Measurements from ENCODE around the gene PDE4C.

PDE4C gene

GRCh38 chr19:18198374-18198773 is 27.9 kb downstream of the PDE4C start:
- no peak for TF ChIP-seq LEF1 (IDR thresholded peaks at IDR 0.05; ENCODE audit: borderline replicate concordance)
- TF ChIP-seq BHLHE40 (IDR thresholded peaks at IDR 0.05; ENCODE audit: borderline replicate concordance), result no peak
- TF ChIP-seq SUZ12 (IDR thresholded peaks at IDR 0.05), result no peak
- no peak for TF ChIP-seq FOXA1 (IDR thresholded peaks at IDR 0.05)
- no peak for TF ChIP-seq FOXM1 (IDR thresholded peaks at IDR 0.05; ENCODE audit: borderline replicate concordance)
- no peak for TF ChIP-seq HDGF (IDR thresholded peaks at IDR 0.05; ENCODE audit: borderline replicate concordance)
- TF ChIP-seq L3MBTL2 (conservative IDR thresholded peaks at IDR 0.05), result no peak
- TF ChIP-seq, protein P1, sequence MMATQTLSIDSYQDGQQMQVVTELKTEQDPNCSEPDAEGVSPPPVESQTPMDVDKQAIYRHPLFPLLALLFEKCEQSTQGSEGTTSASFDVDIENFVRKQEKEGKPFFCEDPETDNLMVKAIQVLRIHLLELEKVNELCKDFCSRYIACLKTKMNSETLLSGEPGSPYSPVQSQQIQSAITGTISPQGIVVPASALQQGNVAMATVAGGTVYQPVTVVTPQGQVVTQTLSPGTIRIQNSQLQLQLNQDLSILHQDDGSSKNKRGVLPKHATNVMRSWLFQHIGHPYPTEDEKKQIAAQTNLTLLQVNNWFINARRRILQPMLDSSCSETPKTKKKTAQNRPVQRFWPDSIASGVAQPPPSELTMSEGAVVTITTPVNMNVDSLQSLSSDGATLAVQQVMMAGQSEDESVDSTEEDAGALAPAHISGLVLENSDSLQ (IDR thresholded peaks at IDR 0.05), result no peak
- TF ChIP-seq NFRKB (IDR thresholded peaks at IDR 0.05), result no peak
- TF ChIP-seq CTBP1 (IDR thresholded peaks at IDR 0.05; ENCODE audit: borderline replicate concordance), result no peak
- TF ChIP-seq SP1 (IDR thresholded peaks at IDR 0.05), result no peak
- TF ChIP-seq ARNT (IDR thresholded peaks at IDR 0.05), result no peak
- no peak for TF ChIP-seq TARDBP (IDR thresholded peaks at IDR 0.05)
- DNase-seq (ENCODE audit: extremely low spot score), result no peak
- ChIA-PET CTCF (interaction anchor here (1.0 kb wide), 1 partner anchor 30 kb away, joined by 3 read pairs; no protein-coding TSS in a partner anchor), POLR2A (interaction anchor here (1.4 kb wide), 1 partner anchor 131 kb away, joined by 3 read pairs; no protein-coding TSS in a partner anchor)

DNA sequence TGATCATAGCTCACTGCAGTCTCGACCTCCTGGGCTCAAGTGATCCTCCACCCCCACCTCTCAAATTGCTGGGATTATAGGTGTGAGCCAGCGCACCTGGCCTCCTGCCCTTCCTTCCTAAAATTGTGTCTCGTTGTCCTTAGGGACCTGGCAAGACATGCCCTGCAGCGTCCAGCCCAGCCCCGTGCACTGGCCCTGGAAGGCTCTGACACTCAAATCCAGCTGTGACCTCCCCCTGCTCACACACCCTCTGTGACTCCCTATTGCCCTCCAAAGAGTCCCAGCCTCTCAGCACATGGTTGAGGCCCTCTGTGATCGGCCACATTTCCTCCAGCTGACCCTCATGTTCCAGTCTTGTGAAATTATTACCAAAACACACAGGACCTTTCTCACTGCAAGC is 28.3 kb downstream of the PDE4C start:
- DNase-seq (ENCODE audit: extremely low spot score), result no peak
- POLR2A ChIA-PET, result no interaction called here
- CTCF ChIA-PET, result interaction anchor here (1.0 kb wide), 1 partner anchor 30 kb away, joined by 3 read pairs; no protein-coding TSS in a partner anchor

GRCh38 chr19:18197306-18197705 is 28.9 kb downstream of the PDE4C start:
- CTCF ChIA-PET, result no interaction called here
- TF ChIP-seq SUZ12 (IDR thresholded peaks at IDR 0.05) (no peak), FOXM1 (IDR thresholded peaks at IDR 0.05; ENCODE audit: borderline replicate concordance) (no peak), FOXK2 (IDR thresholded peaks at IDR 0.05) (no peak), BHLHE40 (IDR thresholded peaks at IDR 0.05; ENCODE audit: borderline replicate concordance) (no peak), ELF4 (IDR thresholded peaks at IDR 0.05) (no peak), ARNT (IDR thresholded peaks at IDR 0.05) (no peak), CTBP1 (IDR thresholded peaks at IDR 0.05; ENCODE audit: borderline replicate concordance) (no peak), ZNF384 (IDR thresholded peaks at IDR 0.05) (no peak), SP1 (IDR thresholded peaks at IDR 0.05) (no peak), HDGF (IDR thresholded peaks at IDR 0.05; ENCODE audit: borderline replicate concordance) (no peak), LEF1 (IDR thresholded peaks at IDR 0.05; ENCODE audit: borderline replicate concordance) (no peak), L3MBTL2 (conservative IDR thresholded peaks at IDR 0.05) (no peak), NFRKB (IDR thresholded peaks at IDR 0.05) (no peak), FOXA1 (IDR thresholded peaks at IDR 0.05) (no peak), TARDBP (IDR thresholded peaks at IDR 0.05) (no peak)
- TF ChIP-seq, protein P1 (IDR thresholded peaks at IDR 0.05), result no peak
- POLR2A ChIA-PET, result no interaction called here
- no peak for DNase-seq (ENCODE audit: extremely low spot score)

More for the DNA sequence above, 28.3 kb downstream of the PDE4C start:
- TF ChIP-seq ELF4 (IDR thresholded peaks at IDR 0.05), result no peak
- no peak for TF ChIP-seq FOXM1 (IDR thresholded peaks at IDR 0.05; ENCODE audit: borderline replicate concordance)
- TF ChIP-seq, protein P1 (IDR thresholded peaks at IDR 0.05), result no peak
- TF ChIP-seq HDGF (IDR thresholded peaks at IDR 0.05; ENCODE audit: borderline replicate concordance), result no peak
- TF ChIP-seq SP1 (IDR thresholded peaks at IDR 0.05), result no peak
- no peak for TF ChIP-seq L3MBTL2 (conservative IDR thresholded peaks at IDR 0.05)
- no peak for TF ChIP-seq ZNF384 (IDR thresholded peaks at IDR 0.05)

GRCh38 chr19:18196511-18196845 is 29.8 kb downstream of the PDE4C start:
- ChIA-PET CTCF (no interaction called here), POLR2A (interaction anchor here (1.0 kb wide), 1 partner anchor 8 kb away, joined by 3 read pairs; the partner anchor contains the start of gene RAB3A)
- no peak for TF ChIP-seq SP1 (IDR thresholded peaks at IDR 0.05)
- TF ChIP-seq LEF1 (IDR thresholded peaks at IDR 0.05; ENCODE audit: borderline replicate concordance), result no peak
- TF ChIP-seq L3MBTL2 (conservative IDR thresholded peaks at IDR 0.05), result no peak
- TF ChIP-seq FOXA1 (IDR thresholded peaks at IDR 0.05), result no peak
- TF ChIP-seq ZNF384 (IDR thresholded peaks at IDR 0.05), result no peak
- no peak for TF ChIP-seq FOXM1 (IDR thresholded peaks at IDR 0.05; ENCODE audit: borderline replicate concordance)
- no peak for TF ChIP-seq NFRKB (IDR thresholded peaks at IDR 0.05)
- no peak for TF ChIP-seq HDGF (IDR thresholded peaks at IDR 0.05; ENCODE audit: borderline replicate concordance)
- TF ChIP-seq SUZ12 (IDR thresholded peaks at IDR 0.05), result no peak
- no peak for TF ChIP-seq FOXK2 (IDR thresholded peaks at IDR 0.05)
- TF ChIP-seq CTBP1 (IDR thresholded peaks at IDR 0.05; ENCODE audit: borderline replicate concordance), result no peak
- TF ChIP-seq TARDBP (IDR thresholded peaks at IDR 0.05), result no peak
- no peak for TF ChIP-seq ELF4 (IDR thresholded peaks at IDR 0.05)
- DNase-seq (ENCODE audit: extremely low spot score), result no peak

DNA sequence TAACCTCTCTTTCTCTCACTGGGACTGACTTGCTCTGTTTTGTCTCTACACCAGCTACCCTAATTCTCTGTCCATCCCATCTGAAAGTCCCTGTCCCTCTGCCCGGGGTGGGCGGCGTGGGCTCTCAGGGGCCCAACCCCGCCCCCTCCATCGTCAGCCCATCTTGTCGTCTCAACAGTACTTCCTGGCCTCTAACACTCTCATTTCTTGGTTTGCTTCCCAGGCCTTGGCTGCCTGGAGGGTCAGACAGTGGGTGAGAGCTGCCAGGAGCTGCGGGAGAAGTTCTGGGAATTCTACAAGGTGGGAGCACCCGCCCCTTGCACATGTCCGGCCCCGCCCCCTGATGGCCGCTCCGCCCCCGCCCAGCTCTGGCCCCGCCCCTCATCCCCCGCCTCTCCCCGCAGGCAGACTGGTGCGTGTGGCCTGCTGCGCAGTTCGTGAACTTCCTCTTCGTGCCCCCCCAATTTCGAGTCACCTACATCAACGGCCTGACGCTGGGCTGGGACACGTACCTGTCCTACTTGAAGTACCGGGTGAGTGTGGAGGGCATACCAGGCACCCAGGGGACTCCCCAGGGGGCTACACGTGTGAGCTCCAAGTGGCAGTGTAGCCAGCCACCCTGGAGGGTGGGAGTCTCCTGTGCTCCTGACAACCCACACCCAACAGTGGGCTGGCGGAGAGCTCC is 31.5 kb downstream of the PDE4C start:
- POLR2A ChIA-PET, result interaction anchor here (0.9 to 1.8 kb wide), 4 partner anchors 10 to 131 kb away, joined by 3 to 11 read pairs (median 4); partner anchors contain the start of genes JUND and RAB3A
- CTCF ChIA-PET, result interaction anchor here (0.6 to 0.9 kb wide), 2 partner anchors 9 to 15 kb away, joined by 3 read pairs; partner anchors contain the start of gene RAB3A
- DNase-seq (ENCODE audit: extremely low spot score), result peak; percentile 74
- TF ChIP-seq ELF4 (IDR thresholded peaks at IDR 0.05) (no peak), CTBP1 (IDR thresholded peaks at IDR 0.05; ENCODE audit: borderline replicate concordance) (no peak), NFRKB (IDR thresholded peaks at IDR 0.05) (no peak), TARDBP (IDR thresholded peaks at IDR 0.05) (no peak), LEF1 (IDR thresholded peaks at IDR 0.05; ENCODE audit: borderline replicate concordance) (no peak), BHLHE40 (IDR thresholded peaks at IDR 0.05; ENCODE audit: borderline replicate concordance) (no peak), FOXM1 (IDR thresholded peaks at IDR 0.05; ENCODE audit: borderline replicate concordance) (no peak), FOXA1 (IDR thresholded peaks at IDR 0.05) (no peak), L3MBTL2 (conservative IDR thresholded peaks at IDR 0.05) (no peak), SUZ12 (IDR thresholded peaks at IDR 0.05) (no peak), HDGF (IDR thresholded peaks at IDR 0.05; ENCODE audit: borderline replicate concordance) (no peak)
- TF ChIP-seq, protein P1 (IDR thresholded peaks at IDR 0.05), result no peak

Measured in HEK293T (cell line).